ENCODE data around the gene TEX48.
A peak's percentile ranks its signal among the peaks of the same experiment; 100 is the strongest.

Gene TEX48

DNA sequence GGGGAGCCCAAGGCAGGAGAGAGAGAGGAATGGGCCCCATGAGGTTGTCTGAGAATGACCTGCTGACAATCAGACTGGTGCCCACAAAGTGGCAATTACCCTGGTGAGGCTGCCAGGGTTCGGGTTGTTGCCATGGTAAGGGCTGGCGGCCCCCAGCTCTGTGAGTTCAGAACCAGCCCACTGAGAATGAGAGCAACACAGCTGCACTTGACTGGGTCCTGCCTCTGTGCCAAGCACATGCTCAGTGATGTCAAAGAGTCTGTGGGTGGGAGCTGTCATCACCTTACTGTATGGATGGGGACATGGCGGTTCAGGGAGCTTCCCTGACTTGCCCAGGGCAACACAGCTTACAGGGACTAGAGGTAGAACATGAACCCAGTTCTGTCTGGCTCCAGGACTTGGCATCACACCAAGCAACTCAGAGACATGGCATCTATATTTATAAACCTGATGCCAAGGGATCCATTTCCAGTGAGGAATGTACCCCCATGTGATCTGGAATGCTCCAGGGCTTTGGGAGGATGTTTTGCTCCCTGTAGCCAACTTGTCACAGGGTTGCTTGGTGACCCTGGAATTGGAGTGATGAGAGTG is 38.2 kb upstream of the TEX48 start:
- peaks cover 32% of the 10 kb centered on the region for H3K4me1 ChIP-seq (ENCODE audit: insufficient read depth, poor library complexity, severe bottlenecking)
- DNase-seq (ENCODE audit: low spot score) (no peak), ATAC-seq (ENCODE audit: low read depth) (peak; percentile 5; the same call in 1 of the 3 replicates)
- TF ChIP-seq, protein P1, sequence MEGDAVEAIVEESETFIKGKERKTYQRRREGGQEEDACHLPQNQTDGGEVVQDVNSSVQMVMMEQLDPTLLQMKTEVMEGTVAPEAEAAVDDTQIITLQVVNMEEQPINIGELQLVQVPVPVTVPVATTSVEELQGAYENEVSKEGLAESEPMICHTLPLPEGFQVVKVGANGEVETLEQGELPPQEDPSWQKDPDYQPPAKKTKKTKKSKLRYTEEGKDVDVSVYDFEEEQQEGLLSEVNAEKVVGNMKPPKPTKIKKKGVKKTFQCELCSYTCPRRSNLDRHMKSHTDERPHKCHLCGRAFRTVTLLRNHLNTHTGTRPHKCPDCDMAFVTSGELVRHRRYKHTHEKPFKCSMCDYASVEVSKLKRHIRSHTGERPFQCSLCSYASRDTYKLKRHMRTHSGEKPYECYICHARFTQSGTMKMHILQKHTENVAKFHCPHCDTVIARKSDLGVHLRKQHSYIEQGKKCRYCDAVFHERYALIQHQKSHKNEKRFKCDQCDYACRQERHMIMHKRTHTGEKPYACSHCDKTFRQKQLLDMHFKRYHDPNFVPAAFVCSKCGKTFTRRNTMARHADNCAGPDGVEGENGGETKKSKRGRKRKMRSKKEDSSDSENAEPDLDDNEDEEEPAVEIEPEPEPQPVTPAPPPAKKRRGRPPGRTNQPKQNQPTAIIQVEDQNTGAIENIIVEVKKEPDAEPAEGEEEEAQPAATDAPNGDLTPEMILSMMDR (IDR thresholded peaks at IDR 0.05; ENCODE audit: poor library complexity, severe bottlenecking) = no peak
- no peaks in the 10 kb centered on the region for H3K9me3 ChIP-seq (ENCODE audit: severe bottlenecking)
- H3K4me3 ChIP-seq (ENCODE audit: severe bottlenecking) = no peak overlapping the region
- H3K27me3 ChIP-seq (ENCODE audit: insufficient read depth, poor library complexity, severe bottlenecking) = no peaks in the 10 kb centered on the region
- H3K27ac ChIP-seq (ENCODE audit: poor library complexity, severe bottlenecking) = no peak overlapping the region
- H3K36me3 ChIP-seq (ENCODE audit: low read depth) = no peaks in the 10 kb centered on the region

DNA sequence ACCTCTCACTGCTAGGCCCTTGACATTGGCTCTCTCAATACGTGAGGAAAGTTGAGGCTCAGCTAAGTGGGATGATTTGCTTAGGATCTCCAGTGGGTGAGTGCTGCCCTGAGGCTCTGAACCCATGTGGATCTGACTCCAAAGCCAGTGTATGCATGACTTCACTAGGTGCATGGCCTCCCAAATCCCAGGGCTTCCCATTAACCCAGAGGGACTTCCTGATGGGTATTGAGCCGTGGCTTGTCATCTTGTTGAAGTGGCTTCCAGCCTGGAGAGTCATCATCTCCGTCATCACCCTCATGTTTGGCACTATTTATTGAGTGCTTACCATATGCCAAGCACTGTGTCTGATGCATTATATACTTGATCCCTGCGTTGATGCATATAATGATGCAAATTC is 37.3 kb upstream of the TEX48 start:
- ATAC-seq (ENCODE audit: low read depth) (no peak), DNase-seq (ENCODE audit: low spot score) (no peak)
- Histone ChIP-seq H3K4me1 (ENCODE audit: insufficient read depth, poor library complexity, severe bottlenecking) (peaks cover 32% of the 10 kb centered on the region), H3K4me3 (ENCODE audit: severe bottlenecking) (no peak overlapping the region), H3K9me3 (ENCODE audit: severe bottlenecking) (no peaks in the 10 kb centered on the region), H3K36me3 (ENCODE audit: low read depth) (no peaks in the 10 kb centered on the region), H3K27ac (ENCODE audit: poor library complexity, severe bottlenecking) (no peak overlapping the region), H3K27me3 (ENCODE audit: insufficient read depth, poor library complexity, severe bottlenecking) (no peaks in the 10 kb centered on the region)
- TF ChIP-seq, protein P1 (IDR thresholded peaks at IDR 0.05; ENCODE audit: poor library complexity, severe bottlenecking) = no peak

DNA sequence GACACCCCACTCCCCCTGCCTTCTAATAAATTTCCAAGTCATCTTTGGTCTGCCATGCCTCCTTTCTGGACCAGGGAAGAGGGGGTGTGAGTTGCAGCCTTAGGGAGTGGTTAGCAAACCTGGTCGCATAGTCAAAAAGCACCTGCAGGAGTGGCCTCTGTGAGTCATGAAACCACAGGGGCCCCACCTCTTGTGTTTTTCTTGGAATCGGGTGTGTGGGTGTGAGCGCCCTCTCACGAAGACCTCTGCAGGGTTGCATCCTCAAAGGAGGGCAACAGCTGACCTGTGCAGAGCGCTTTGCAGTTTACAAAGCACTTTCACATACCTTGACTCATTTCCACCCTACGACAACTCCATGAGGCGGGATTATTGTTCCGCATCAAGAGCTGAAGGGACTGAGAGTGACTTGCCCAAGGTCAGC is 36.8 kb upstream of the TEX48 start:
- peaks cover 32% of the 10 kb centered on the region for H3K4me1 ChIP-seq (ENCODE audit: insufficient read depth, poor library complexity, severe bottlenecking)
- H3K9me3 ChIP-seq (ENCODE audit: severe bottlenecking) = no peaks in the 10 kb centered on the region
- ATAC-seq (ENCODE audit: low read depth) (peak; percentile 82), DNase-seq (ENCODE audit: low spot score) (peak; percentile 82)
- no peak overlapping the region for H3K27ac ChIP-seq (ENCODE audit: poor library complexity, severe bottlenecking)
- no peaks in the 10 kb centered on the region for H3K36me3 ChIP-seq (ENCODE audit: low read depth)
- no peaks in the 10 kb centered on the region for H3K27me3 ChIP-seq (ENCODE audit: insufficient read depth, poor library complexity, severe bottlenecking)
- H3K4me3 ChIP-seq (ENCODE audit: severe bottlenecking) = no peak overlapping the region
- TF ChIP-seq, protein P1 (IDR thresholded peaks at IDR 0.05; ENCODE audit: poor library complexity, severe bottlenecking) = peak; percentile 36

DNA sequence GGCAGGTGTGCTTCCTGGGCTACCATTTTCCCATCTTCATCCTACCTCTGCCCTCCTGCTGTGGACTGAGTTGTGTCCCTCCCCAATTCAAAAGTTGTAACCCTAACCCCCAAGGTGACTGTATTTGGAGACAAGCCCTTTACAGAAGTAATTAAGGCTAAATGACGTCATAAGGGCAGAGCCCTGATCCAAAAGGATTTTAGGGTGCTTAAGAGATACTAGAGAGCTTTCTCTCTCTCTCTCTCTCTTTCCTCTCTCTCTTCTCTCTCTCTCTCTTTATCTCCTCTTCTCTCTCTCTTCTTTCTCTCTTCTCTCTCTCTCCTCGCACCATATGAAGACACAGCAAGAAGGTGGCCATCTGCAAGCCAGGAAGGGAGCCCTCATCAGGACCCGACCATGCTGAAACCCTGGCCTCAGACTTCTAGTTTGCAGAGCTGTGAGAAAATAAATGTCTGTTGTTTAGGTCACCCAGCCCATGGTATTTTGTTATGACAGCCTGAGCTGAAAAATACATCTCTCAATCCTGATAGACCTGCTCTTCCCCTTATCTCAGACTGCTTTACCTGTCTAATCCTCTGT is 36.0 kb upstream of the TEX48 start:
- no peak for DNase-seq (ENCODE audit: low spot score)
- Histone ChIP-seq H3K27ac (ENCODE audit: poor library complexity, severe bottlenecking) (no peak overlapping the region), H3K9me3 (ENCODE audit: severe bottlenecking) (no peaks in the 10 kb centered on the region), H3K4me3 (ENCODE audit: severe bottlenecking) (no peak overlapping the region), H3K4me1 (ENCODE audit: insufficient read depth, poor library complexity, severe bottlenecking) (peaks cover 32% of the 10 kb centered on the region), H3K27me3 (ENCODE audit: insufficient read depth, poor library complexity, severe bottlenecking) (no peaks in the 10 kb centered on the region), H3K36me3 (ENCODE audit: low read depth) (no peaks in the 10 kb centered on the region)
- TF ChIP-seq, protein P1 (IDR thresholded peaks at IDR 0.05; ENCODE audit: poor library complexity, severe bottlenecking) = no peak
- no peak for ATAC-seq (ENCODE audit: low read depth)

DNA sequence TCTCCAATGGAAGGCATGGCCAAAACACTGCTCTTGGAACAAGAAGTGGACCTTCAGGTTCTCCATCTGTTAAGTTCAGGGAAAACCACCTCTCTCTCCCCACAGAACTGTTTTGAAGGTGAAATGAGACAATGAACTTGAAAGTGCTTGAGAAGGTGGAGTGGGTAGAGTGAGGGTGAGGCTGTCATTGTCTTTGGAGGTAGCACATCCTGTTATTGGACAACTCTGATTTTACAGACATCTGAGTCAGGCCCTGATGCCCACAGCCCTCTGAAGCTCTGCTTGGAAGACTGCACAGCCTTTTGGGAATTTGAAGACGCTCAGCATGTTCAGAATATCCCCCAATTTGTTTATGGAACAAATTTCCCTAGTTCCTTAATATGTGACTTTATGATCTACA is 27.6 kb upstream of the TEX48 start:
- no peak overlapping the region for H3K27ac ChIP-seq (ENCODE audit: poor library complexity, severe bottlenecking)
- ATAC-seq (ENCODE audit: low read depth) (no peak), DNase-seq (ENCODE audit: low spot score) (no peak)
- H3K4me1 ChIP-seq (ENCODE audit: insufficient read depth, poor library complexity, severe bottlenecking) = no peaks in the 10 kb centered on the region
- no peaks in the 10 kb centered on the region for H3K9me3 ChIP-seq (ENCODE audit: severe bottlenecking)
- H3K27me3 ChIP-seq (ENCODE audit: insufficient read depth, poor library complexity, severe bottlenecking) = no peaks in the 10 kb centered on the region
- no peak overlapping the region for H3K4me3 ChIP-seq (ENCODE audit: severe bottlenecking)
- H3K36me3 ChIP-seq (ENCODE audit: low read depth) = no peaks in the 10 kb centered on the region
- TF ChIP-seq, protein P1 (IDR thresholded peaks at IDR 0.05; ENCODE audit: poor library complexity, severe bottlenecking) = no peak
